ENCODE data around the gene ESRRA. TPM values are rescaled to one million over a fixed set of nuclear protein-coding genes. Genes with fewer than 3 reads are reported as not detected.

Gene ESRRA
- total and polyA plus RNA-seq, 2 of the 4 experiments (the other 2 are of a cell fraction) = 10.2 to 15.0 TPM

- ChIA-PET POLR2A (ENCODE audit: unreplicated experiment) (no interaction called here), CTCF (interaction anchor here (0.6 kb wide), 1 partner anchor 14 kb away, joined by 3 read pairs; no protein-coding TSS in a partner anchor)
- H3K23ac ChIP-seq (ENCODE audit: low read depth, low read length) = no peak overlapping the region
- 41% methylated on average over 9 of the region's 33 CpGs; no CpG with 5 or more reads in 1 of the 2 experiments for whole genome bisulfite sequencing, 2 experiments (ENCODE audit: extremely low coverage in 2 of 2, insufficient read length in 1 of 2)
- H3K9me3 ChIP-seq (ENCODE audit: control insufficient read depth, insufficient read depth, low read length) = no peaks in the 10 kb centered on the region
- TF ChIP-seq USF2 (IDR thresholded peaks at IDR 0.05; ENCODE audit: low read depth, low read length) (no peak), CEBPB (IDR thresholded peaks at IDR 0.05; ENCODE audit: low read depth, low read length) (no peak), POLR2A (IDR thresholded peaks at IDR 0.05; ENCODE audit: low read depth, low read length) (no peak), RCOR1 (IDR thresholded peaks at IDR 0.05; ENCODE audit: insufficient replicate concordance, low read length) (no peak), ELK1 (IDR thresholded peaks at IDR 0.05; ENCODE audit: borderline replicate concordance, low read depth, low read length) (no peak), SMC3 (IDR thresholded peaks at IDR 0.05; ENCODE audit: low read depth, low read length) (no peak), FOS (IDR thresholded peaks at IDR 0.05; ENCODE audit: low read depth, low read length) (no peak), RAD21 (IDR thresholded peaks at IDR 0.05; ENCODE audit: low read length) (no peak), MAZ (IDR thresholded peaks at IDR 0.05; ENCODE audit: borderline replicate concordance, low read depth, low read length) (no peak), NFE2L2 (IDR thresholded peaks at IDR 0.05; ENCODE audit: low read depth, low read length) (no peak)
- in situ Hi-C loops (cut with MboI; ENCODE audit: low sequenced_read_pairs) (no loop called here), intact Hi-C loops (cut with micrococcal nuclease) (no loop called here), dilution Hi-C loops (cut with HindIII; ENCODE audit: low sequenced_read_pairs, unreplicated experiment) (no loop called here)
- H3K9ac ChIP-seq (ENCODE audit: low read depth, low read length) = no peak overlapping the region
- no peak for ATAC-seq (ENCODE audit: low read depth)
- H3K18ac ChIP-seq (ENCODE audit: low read depth, low read length) = no peak overlapping the region
- no peak overlapping the region for H3K56ac ChIP-seq (ENCODE audit: extremely low read depth, insufficient read depth, low read length)
- no peak overlapping the region for H3K4me3 ChIP-seq (ENCODE audit: insufficient read depth, low read depth, low read length)
- H4K5ac ChIP-seq (ENCODE audit: low read depth, low read length) = no peak overlapping the region
- BruUV-seq (replicated peaks) = no TSS peak
- no peak overlapping the region for H2AK5ac ChIP-seq (ENCODE audit: low read depth, low read length)
- H3K4me1 ChIP-seq (ENCODE audit: control insufficient read depth, insufficient read depth, low read length) = peaks cover 6% of the 10 kb centered on the region
- no peaks in the 10 kb centered on the region for H3K36me3 ChIP-seq (ENCODE audit: control insufficient read depth, insufficient read depth, low read length)
- H3K4ac ChIP-seq (ENCODE audit: low read depth, low read length) = no peak overlapping the region
- no peak overlapping the region for H2BK120ac ChIP-seq (ENCODE audit: low read depth, low read length)
- H3K27ac ChIP-seq (ENCODE audit: insufficient read depth, low read length) = no peak overlapping the region
- no peaks in the 10 kb centered on the region for H3K79me1 ChIP-seq (ENCODE audit: low read depth in 1 of 2, low read length in 2 of 2)
- no peaks in the 10 kb centered on the region for H3K9me1 ChIP-seq (ENCODE audit: insufficient read depth, low read length)
- no peak overlapping the region for H2BK5ac ChIP-seq (ENCODE audit: low read depth, low read length, poor library complexity, severe bottlenecking)
- H2AK9ac ChIP-seq (replicated peaks; ENCODE audit: low read depth, low read length, poor library complexity) = no peak overlapping the region
- H3K14ac ChIP-seq (replicated peaks; ENCODE audit: low read depth, low read length) = no peak overlapping the region
- H4K20me1 ChIP-seq (ENCODE audit: insufficient read depth, low read length) = no peaks in the 10 kb centered on the region
- H3K27me3 ChIP-seq (ENCODE audit: control insufficient read depth, insufficient read depth, low read length) = peaks cover 9% of the 10 kb centered on the region; the same call in 1 of the 2 replicates
- peak overlapping the region; percentile 11 for H2AFZ ChIP-seq (replicated peaks; ENCODE audit: low read length, poor library complexity)
- no peak overlapping the region for H2BK20ac ChIP-seq (ENCODE audit: low read depth, low read length)
- no peak overlapping the region for H4K8ac ChIP-seq (ENCODE audit: low read depth in 2 of 2, low read length in 2 of 2)
- no peak for DNase-seq
- no peak overlapping the region for H2BK15ac ChIP-seq (ENCODE audit: low read depth, low read length)
- no peak overlapping the region for H4K91ac ChIP-seq (ENCODE audit: insufficient read depth, low read depth, low read length)
- H3K4me2 ChIP-seq (ENCODE audit: low read depth, low read length) = no peak overlapping the region
These were observed 35.5 kb downstream of the ESRRA start for GRCh38 chr11:64340671-64341335.

All from IMR-90 (cell line).